Measurements from ENCODE around the gene CEP44.
A peak's percentile ranks its signal among the peaks of the same experiment; 100 is the strongest.
"Not testable (repeated sequence)": the region's sequence is repeated elsewhere in the genome, so short reads cannot be mapped to it uniquely, and the experiment has no call there.

Gene CEP44

DNA sequence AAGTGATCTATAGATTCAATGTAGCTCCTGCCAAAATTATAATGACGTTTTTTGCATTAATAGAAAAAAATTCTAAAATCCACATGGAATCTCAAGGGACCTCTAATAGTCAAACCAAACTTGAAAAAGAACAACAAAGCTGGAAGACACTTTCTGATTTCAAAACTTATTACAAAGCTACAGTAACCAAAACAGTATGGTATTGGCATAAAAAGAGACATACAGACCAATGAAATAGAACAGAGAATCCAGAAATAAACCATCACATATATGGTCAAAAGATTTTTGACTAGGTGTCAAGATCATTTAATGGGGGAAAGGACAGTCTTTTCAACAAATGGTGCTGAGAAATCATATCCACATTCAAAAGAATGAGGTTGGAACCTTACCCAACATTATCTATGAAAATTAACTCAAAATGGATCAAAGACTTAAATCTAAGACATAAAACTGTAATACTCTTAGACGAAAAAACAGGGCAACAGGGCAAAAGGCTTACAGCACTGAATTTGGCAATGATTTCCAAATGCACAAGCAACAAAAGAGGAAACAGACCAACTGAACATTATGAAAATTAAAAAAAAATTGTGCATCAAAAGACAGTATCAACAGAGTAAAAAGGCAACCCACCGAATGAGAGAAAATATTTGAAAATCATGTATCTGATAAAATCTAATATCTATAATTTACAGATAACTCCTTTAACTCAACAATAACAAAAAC lies 4.1 kb upstream of the CEP44 start:
- Histone ChIP-seq H3K4me3 (ENCODE audit: low read length) (no peak overlapping the region), H3K9me3 (ENCODE audit: insufficient read depth, low read depth, low read length) (no peaks in the 10 kb centered on the region)
- WGBS, result 97% methylated on average over 2 of the region's 3 CpGs

DNA sequence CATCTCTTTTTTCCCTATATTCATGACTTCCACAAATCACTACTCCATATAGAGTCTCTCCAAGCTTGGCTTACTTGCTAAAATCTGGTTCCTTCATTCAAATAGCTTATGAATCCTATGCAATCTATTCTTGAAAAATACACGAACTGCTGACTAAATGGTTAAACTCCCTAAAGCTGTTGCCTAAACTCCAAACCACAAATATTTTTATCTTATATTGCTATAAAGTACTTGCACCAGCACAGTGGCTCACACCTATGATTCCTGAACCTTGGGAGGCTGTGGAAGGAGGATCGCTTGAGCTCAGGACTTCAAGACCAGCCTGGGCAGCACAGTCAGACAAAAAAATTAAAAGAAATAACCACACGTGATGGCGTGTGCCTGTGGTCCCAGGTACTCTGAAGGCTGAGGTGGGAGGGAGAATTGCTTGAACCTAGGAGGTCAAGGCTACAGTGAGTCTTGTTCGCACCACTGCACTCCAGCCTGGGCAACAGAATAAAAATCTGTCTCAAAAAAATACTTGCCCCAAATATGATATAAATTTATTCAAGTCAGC lies 2.5 kb upstream of the CEP44 start:
- H3K9me3 ChIP-seq (ENCODE audit: insufficient read depth, low read depth, low read length), result no peaks in the 10 kb centered on the region
- H3K4me1 ChIP-seq (ENCODE audit: insufficient read depth, low read length), result peaks cover 15% of the 10 kb centered on the region; the same call in 1 of the 2 replicates
- no peak overlapping the region for H3K9ac ChIP-seq (ENCODE audit: low read depth, low read length)
- 89% methylated on average over 4 of the region's 5 CpGs for WGBS
- no peak overlapping the region for H3K27ac ChIP-seq (ENCODE audit: low read depth, low read length)
- H3K36me3 ChIP-seq (ENCODE audit: insufficient read depth, low read length), result no peaks in the 10 kb centered on the region
- no peaks in the 10 kb centered on the region for H3K27me3 ChIP-seq (ENCODE audit: insufficient read depth, low read length)
- H3K4me3 ChIP-seq (ENCODE audit: low read length), result no peak overlapping the region

More for the DNA sequence above, 4.1 kb upstream of the CEP44 start:
- H3K4me1 ChIP-seq (ENCODE audit: insufficient read depth, low read length), result peaks cover 6% of the 10 kb centered on the region; the same call in 1 of the 2 replicates
- H3K27me3 ChIP-seq (ENCODE audit: insufficient read depth, low read length), result no peaks in the 10 kb centered on the region
- no peaks in the 10 kb centered on the region for H3K36me3 ChIP-seq (ENCODE audit: insufficient read depth, low read length)
- H3K9ac ChIP-seq (ENCODE audit: low read depth, low read length), result no peak overlapping the region
- no peak overlapping the region for H3K27ac ChIP-seq (ENCODE audit: low read depth, low read length)

DNA sequence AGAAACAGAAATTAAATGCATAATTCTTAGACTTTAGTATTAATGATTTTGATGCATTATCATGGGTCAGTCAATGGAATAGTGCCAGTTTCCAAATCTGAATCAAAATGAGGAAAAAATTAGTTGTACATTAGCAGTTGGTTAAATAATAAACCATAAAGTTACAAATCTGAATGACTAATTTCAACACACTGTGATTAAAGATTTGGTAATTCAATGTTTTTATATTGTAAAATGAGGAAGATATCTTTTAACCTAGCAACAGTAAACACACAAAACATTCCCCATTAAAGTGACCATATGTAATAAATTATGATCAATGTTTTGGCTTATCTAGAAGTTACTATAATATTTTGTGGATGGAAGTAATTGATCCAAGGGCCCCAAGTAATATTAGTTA lies 1.8 kb upstream of the CEP44 start:
- no peaks in the 10 kb centered on the region for H3K9me3 ChIP-seq (ENCODE audit: insufficient read depth, low read depth, low read length)
- H3K9ac ChIP-seq (ENCODE audit: low read depth, low read length), result no peak overlapping the region
- no peaks in the 10 kb centered on the region for H3K36me3 ChIP-seq (ENCODE audit: insufficient read depth, low read length)
- peaks cover 15% of the 10 kb centered on the region; the same call in 1 of the 2 replicates for H3K4me1 ChIP-seq (ENCODE audit: insufficient read depth, low read length)
- no peaks in the 10 kb centered on the region for H3K27me3 ChIP-seq (ENCODE audit: insufficient read depth, low read length)
- H3K4me3 ChIP-seq (ENCODE audit: low read length), result no peak overlapping the region
- no peak overlapping the region for H3K27ac ChIP-seq (ENCODE audit: low read depth, low read length)

DNA sequence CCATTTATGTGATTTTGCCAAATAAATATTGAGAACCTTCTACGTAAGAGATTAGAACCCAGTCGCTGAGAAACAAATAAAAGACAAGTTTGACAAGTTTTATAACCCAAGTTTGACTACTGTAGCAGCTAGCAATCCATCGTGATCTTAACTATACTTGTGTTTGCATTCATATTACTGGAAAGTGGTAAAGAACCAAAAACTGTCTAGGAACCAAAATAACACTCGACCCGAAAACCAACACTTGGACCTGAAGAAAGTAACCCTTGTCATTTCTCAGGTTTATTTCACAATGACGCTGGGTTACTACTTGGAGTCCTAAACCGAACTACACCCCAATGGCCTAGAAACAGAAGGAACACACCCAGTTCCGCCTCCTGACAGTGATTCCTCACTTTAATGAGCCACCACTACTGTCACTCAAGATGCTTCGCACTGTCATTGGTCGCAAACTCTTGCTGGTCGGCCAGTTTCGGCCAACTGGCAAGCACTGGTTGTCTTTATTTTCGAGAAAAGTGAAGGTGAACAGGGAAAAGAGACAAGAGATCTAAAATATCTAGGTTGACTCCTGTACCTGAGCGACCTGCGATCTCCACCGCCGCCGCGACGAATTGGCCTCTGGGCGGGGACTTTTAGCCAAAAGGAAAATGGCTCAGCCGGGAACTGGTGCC lies 740 bp upstream of the CEP44 start:
- WGBS, result 3% methylated on average over 22 of the region's 22 CpGs
- Histone ChIP-seq H3K9me3 (ENCODE audit: insufficient read depth, low read depth, low read length) (no peaks in the 10 kb centered on the region), H3K36me3 (ENCODE audit: insufficient read depth, low read length) (no peaks in the 10 kb centered on the region), H3K4me1 (ENCODE audit: insufficient read depth, low read length) (peaks cover 15% of the 10 kb centered on the region; the same call in 1 of the 2 replicates), H3K4me3 (ENCODE audit: low read length) (peak overlapping the region; percentile 95), H3K9ac (ENCODE audit: low read depth, low read length) (peak overlapping the region; percentile 97; the same call in 1 of the 2 replicates), H3K27me3 (ENCODE audit: insufficient read depth, low read length) (no peaks in the 10 kb centered on the region), H3K27ac (ENCODE audit: low read depth, low read length) (peak overlapping the region; percentile 97)

DNA sequence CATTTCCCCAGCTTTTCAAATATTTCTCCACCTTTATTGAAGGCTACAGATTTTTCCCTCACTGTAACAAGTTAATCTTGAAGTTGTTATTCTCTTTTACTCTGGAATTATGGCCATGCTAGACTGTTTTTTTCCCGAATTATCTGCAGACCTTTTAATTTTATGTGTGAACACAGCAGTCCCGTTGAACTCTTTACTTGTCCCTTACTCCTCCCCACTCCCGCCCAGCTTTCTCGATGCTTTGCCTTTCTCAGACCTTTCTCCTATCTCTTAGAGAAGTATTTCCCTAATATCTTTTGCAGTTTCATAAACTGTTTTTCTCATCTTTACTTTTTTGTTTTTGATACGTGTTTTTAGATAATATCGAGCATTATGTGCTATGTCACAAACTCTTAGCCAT lies 776 bp downstream of the CEP44 start:
- Histone ChIP-seq H3K27me3 (ENCODE audit: insufficient read depth, low read length) (no peaks in the 10 kb centered on the region), H3K9me3 (ENCODE audit: insufficient read depth, low read depth, low read length) (no peaks in the 10 kb centered on the region), H3K27ac (ENCODE audit: low read depth, low read length) (peak overlapping the region; percentile 97; the same call in 1 of the 2 replicates), H3K4me3 (ENCODE audit: low read length) (peak overlapping the region; percentile 95), H3K9ac (ENCODE audit: low read depth, low read length) (peak overlapping the region; percentile 97), H3K4me1 (ENCODE audit: insufficient read depth, low read length) (peaks cover 15% of the 10 kb centered on the region; the same call in 1 of the 2 replicates), H3K36me3 (ENCODE audit: insufficient read depth, low read length) (no peaks in the 10 kb centered on the region)
- WGBS, result 22% methylated on average over 5 of the region's 6 CpGs

DNA sequence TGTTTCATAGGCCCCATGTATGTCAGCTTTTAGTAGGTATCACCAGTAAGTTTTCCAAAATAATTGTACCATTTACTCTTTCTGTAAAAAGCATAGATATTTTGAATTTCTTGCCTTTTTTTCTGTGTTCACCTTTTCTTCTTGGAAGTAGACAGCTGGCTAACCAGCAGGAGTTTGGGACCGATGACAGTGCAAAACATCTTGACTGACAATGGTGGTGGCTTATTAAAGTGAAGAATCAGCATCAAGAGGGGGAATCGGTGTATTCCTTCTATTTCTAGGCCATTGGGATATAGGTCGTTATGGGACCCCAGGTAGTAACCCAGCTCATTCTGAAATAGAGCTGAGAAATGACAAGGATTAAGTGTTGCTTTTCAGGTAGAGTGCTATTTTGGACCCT lies 3.2 kb downstream of the CEP44 start:
- Histone ChIP-seq H3K9me3 (ENCODE audit: insufficient read depth, low read depth, low read length) (peaks cover under 1% of the 10 kb centered on the region; the same call in 1 of the 2 replicates), H3K4me1 (ENCODE audit: insufficient read depth, low read length) (peaks cover 15% of the 10 kb centered on the region; the same call in 1 of the 2 replicates), H3K27me3 (ENCODE audit: insufficient read depth, low read length) (no peaks in the 10 kb centered on the region), H3K27ac (ENCODE audit: low read depth, low read length) (no peak overlapping the region), H3K36me3 (ENCODE audit: insufficient read depth, low read length) (peaks cover under 1% of the 10 kb centered on the region; the same call in 1 of the 2 replicates), H3K9ac (ENCODE audit: low read depth, low read length) (no peak overlapping the region), H3K4me3 (ENCODE audit: low read length) (no peak overlapping the region)
- 89% methylated on average over 3 of the region's 3 CpGs for WGBS

DNA sequence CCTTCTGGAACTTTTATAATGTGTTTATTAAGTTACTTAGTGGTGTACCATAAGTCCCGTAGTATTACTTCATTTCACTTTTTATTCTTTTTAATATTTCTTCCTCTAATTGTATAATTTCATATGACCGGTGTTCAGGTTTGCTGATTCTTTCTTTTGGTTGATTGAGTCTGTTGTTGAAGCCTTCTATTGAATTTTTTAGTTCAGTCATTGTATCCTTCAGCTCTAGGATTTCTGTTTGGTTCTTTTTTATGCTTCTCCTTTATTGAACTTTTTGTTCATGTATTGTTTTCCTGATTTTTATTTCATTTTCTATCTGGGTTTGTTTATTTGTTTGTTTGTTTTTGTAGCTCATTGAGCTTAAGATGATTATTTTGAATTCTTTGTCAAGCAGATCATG lies 8.8 kb downstream of the CEP44 start:
- Histone ChIP-seq H3K4me1 (ENCODE audit: insufficient read depth, low read length) (no peaks in the 10 kb centered on the region), H3K9me3 (ENCODE audit: insufficient read depth, low read depth, low read length) (peaks cover 4% of the 10 kb centered on the region; the same call in 1 of the 2 replicates), H3K4me3 (ENCODE audit: low read length) (no peak overlapping the region), H3K9ac (ENCODE audit: low read depth, low read length) (no peak overlapping the region), H3K36me3 (ENCODE audit: insufficient read depth, low read length) (peaks cover 7% of the 10 kb centered on the region; the same call in 1 of the 2 replicates), H3K27ac (ENCODE audit: low read depth, low read length) (no peak overlapping the region), H3K27me3 (ENCODE audit: insufficient read depth, low read length) (no peaks in the 10 kb centered on the region)
- 100% methylated on average over 1 of the region's 2 CpGs for WGBS

DNA sequence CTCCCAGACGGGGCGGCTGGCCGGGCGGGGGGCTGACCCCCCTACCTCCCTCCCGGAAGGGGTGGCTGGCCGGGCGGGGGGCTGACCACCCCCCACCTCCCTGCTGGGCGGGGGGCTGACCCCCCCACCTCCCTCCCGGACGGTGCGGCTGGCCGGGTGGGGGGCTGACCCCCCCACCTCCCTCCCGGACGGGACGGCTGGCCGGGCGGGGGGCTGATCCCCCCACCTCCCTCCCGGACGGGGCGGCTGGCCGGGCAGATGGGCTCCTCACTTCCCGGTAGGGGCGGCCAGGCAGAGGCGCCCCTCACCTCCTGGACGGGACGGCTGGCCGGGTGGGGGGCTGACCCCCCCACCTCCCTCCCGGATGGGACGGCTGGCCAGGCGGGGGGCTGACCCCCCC lies 10.9 kb downstream of the CEP44 start:
- H3K9me3 ChIP-seq (ENCODE audit: insufficient read depth, low read depth, low read length); H3K4me3 ChIP-seq (ENCODE audit: low read length); H3K4me1 ChIP-seq (ENCODE audit: insufficient read depth, low read length); H3K27ac ChIP-seq (ENCODE audit: low read depth, low read length); H3K9ac ChIP-seq (ENCODE audit: low read depth, low read length); H3K27me3 ChIP-seq (ENCODE audit: insufficient read depth, low read length): not testable (repeated sequence)
- H3K36me3 ChIP-seq (ENCODE audit: insufficient read depth, low read length), result peaks cover 14% of the 10 kb centered on the region; the same call in 1 of the 2 replicates
- WGBS, result 97% methylated on average over 27 of the region's 30 CpGs

DNA sequence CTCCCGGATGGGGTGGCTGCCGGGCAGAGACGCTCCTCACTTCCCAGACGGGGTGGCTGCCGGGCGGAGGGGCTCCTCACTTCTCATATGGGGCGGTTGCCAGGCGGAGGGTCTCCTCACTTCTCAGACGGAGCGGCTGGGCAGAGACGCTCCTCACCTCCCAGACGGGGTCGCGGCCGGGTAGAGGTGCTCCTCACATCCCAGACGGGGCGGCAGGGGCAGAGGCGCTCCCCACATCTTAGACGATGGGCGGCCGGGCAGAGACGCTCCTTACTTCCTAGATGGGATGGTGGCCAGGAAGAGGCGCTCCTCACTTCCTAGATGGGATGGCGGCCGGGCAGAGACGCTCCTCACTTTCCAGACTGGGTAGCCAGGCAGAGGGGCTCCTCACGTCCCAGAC lies 11.4 kb downstream of the CEP44 start:
- H3K4me1 ChIP-seq (ENCODE audit: insufficient read depth, low read length); H3K27me3 ChIP-seq (ENCODE audit: insufficient read depth, low read length): not testable (repeated sequence)
- 97% methylated on average over 15 of the region's 27 CpGs for WGBS

DNA sequence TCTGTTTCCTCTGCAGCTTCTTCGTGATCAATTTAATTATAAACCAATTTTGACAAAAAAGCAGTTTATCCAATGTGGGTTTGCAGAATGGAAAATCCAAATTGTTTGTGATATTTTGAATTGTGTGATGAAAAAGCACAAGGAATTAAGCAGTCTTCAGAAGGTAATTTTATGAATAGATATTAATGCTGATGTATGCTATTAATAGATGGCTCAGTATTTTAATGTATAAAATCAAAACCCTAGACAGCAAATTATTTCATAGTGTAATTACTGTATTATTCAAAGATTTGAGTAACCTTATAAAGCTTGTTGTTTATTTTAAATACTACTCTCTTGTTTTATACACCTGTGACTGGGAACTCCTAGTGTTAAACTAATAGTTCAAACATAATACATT lies 20.0 kb downstream of the CEP44 start:
- H3K27ac ChIP-seq (ENCODE audit: low read depth, low read length), result no peak overlapping the region
- no CpG with 5 or more reads among the region's 1 CpG for WGBS
- H3K36me3 ChIP-seq (ENCODE audit: insufficient read depth, low read length), result peaks cover 75% of the 10 kb centered on the region

More for the DNA sequence above, 11.4 kb downstream of the CEP44 start:
- H3K9me3 ChIP-seq (ENCODE audit: insufficient read depth, low read depth, low read length); H3K4me3 ChIP-seq (ENCODE audit: low read length); H3K9ac ChIP-seq (ENCODE audit: low read depth, low read length); H3K27ac ChIP-seq (ENCODE audit: low read depth, low read length): not testable (repeated sequence)
- peaks cover 19% of the 10 kb centered on the region for H3K36me3 ChIP-seq (ENCODE audit: insufficient read depth, low read length)

DNA sequence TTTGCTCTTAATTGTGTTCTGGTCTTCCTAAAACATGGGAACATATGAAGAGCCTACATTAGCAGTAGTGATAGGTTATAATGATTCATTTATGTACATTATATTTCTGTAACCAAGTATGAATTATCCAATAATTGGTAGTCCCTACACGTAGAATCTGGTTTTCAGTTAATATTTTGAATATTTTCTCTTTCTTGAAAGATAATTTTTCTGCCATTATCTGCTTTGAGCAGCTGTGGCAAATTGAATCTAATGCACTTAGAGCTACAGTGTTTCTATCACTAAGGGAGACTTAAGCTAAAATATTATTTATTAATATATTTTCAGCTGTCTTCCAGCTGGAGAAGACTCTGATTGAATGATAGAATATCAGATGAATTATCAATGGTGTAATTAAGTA lies 21.0 kb downstream of the CEP44 start:
- no CpG with 5 or more reads among the region's 1 CpG for WGBS
- Histone ChIP-seq H3K9ac (ENCODE audit: low read depth, low read length) (no peak overlapping the region), H3K27ac (ENCODE audit: low read depth, low read length) (no peak overlapping the region), H3K9me3 (ENCODE audit: insufficient read depth, low read depth, low read length) (no peaks in the 10 kb centered on the region), H3K36me3 (ENCODE audit: insufficient read depth, low read length) (peaks cover 76% of the 10 kb centered on the region), H3K4me3 (ENCODE audit: low read length) (no peak overlapping the region), H3K27me3 (ENCODE audit: insufficient read depth, low read length) (no peaks in the 10 kb centered on the region), H3K4me1 (ENCODE audit: insufficient read depth, low read length) (no peaks in the 10 kb centered on the region)

More for the DNA sequence above, 20.0 kb downstream of the CEP44 start:
- Histone ChIP-seq H3K9me3 (ENCODE audit: insufficient read depth, low read depth, low read length) (no peaks in the 10 kb centered on the region), H3K27me3 (ENCODE audit: insufficient read depth, low read length) (no peaks in the 10 kb centered on the region), H3K4me3 (ENCODE audit: low read length) (no peak overlapping the region), H3K4me1 (ENCODE audit: insufficient read depth, low read length) (no peaks in the 10 kb centered on the region), H3K9ac (ENCODE audit: low read depth, low read length) (no peak overlapping the region)
